ENCODE measurements around the gene KHDRBS2.

The KHDRBS2 gene

GRCh38 chr6:62009445-62009844 lies 276.6 kb downstream of the KHDRBS2 start:
- no peak for DNase-seq

- no peak for DNase-seq
Measured at GRCh38 chr6:61989616-61990015, 296.4 kb downstream of the KHDRBS2 start.

- DNase-seq, result no peak
Measured at GRCh38 chr6:61980622-61981021, 305.4 kb downstream of the KHDRBS2 start.

GRCh38 chr6:61977947-61978346 lies 308.1 kb downstream of the KHDRBS2 start:
- no peak for DNase-seq

- DNase-seq, result no peak
Measured at GRCh38 chr6:61977099-61977498, 308.9 kb downstream of the KHDRBS2 start.

GRCh38 chr6:61959196-61959595 lies 326.8 kb downstream of the KHDRBS2 start:
- DNase-seq, result no peak

GRCh38 chr6:61953851-61954250 lies 332.2 kb downstream of the KHDRBS2 start:
- DNase-seq, result no peak

- DNase-seq, result no peak
Measured at GRCh38 chr6:61951586-61951985, 334.4 kb downstream of the KHDRBS2 start.

GRCh38 chr6:61950811-61951210 lies 335.2 kb downstream of the KHDRBS2 start:
- no peak for DNase-seq

- DNase-seq, result no peak
Measured at GRCh38 chr6:61949971-61950370, 336.1 kb downstream of the KHDRBS2 start.

- no peak for DNase-seq
Measured at GRCh38 chr6:61949161-61949560, 336.9 kb downstream of the KHDRBS2 start.

- no peak for DNase-seq
Measured at GRCh38 chr6:61947311-61947947, 338.6 kb downstream of the KHDRBS2 start.

- DNase-seq, result no peak
Measured at GRCh38 chr6:61940919-61941318, 345.1 kb downstream of the KHDRBS2 start.

- DNase-seq, result no peak
Measured at GRCh38 chr6:61935242-61935846, 350.7 kb downstream of the KHDRBS2 start.

- DNase-seq, result no peak
Measured at GRCh38 chr6:61909486-61909885, 376.5 kb downstream of the KHDRBS2 start.

- DNase-seq, result no peak
Measured at GRCh38 chr6:61901748-61902147, 384.3 kb downstream of the KHDRBS2 start.

- DNase-seq, result no peak
Measured at GRCh38 chr6:61894536-61894935, 391.5 kb downstream of the KHDRBS2 start.

- DNase-seq, result no peak
Measured at GRCh38 chr6:61887423-61887822, 398.6 kb downstream of the KHDRBS2 start.

- DNase-seq, result no peak
Measured at GRCh38 chr6:61886608-61887259, 399.3 kb downstream of the KHDRBS2 start.

GRCh38 chr6:61869632-61870400 lies 416.2 kb downstream of the KHDRBS2 start:
- no peak for DNase-seq

- DNase-seq, result no peak
Measured at GRCh38 chr6:61868507-61869080, 417.4 kb downstream of the KHDRBS2 start.

- no peak for DNase-seq
Measured at GRCh38 chr6:61867635-61868034, 418.4 kb downstream of the KHDRBS2 start.

GRCh38 chr6:61857541-61857940 lies 428.5 kb downstream of the KHDRBS2 start:
- no peak for DNase-seq
